Osteocyte (in vitro differentiated cells): Measurements from ENCODE around the gene CARD10. TPM values are rescaled to one million over a fixed set of nuclear protein-coding genes. Genes with fewer than 3 reads are reported as not detected.

Source experiments
- DNase-seq: peaks from one replicate; pipeline ENCODE4 v3.0.0; 2021; ENCODE audit warnings: mixed read lengths; ENCODE audit not compliant: unreplicated experiment; ENCODE audit errors: extremely low spot score
- H3K27ac Mint-ChIP-seq: one replicate; pipeline ENCODE4 v1.8.0; 2021; ENCODE audit warnings: mild to moderate bottlenecking, mixed read lengths; ENCODE audit not compliant: unreplicated experiment
- H3K27me3 Mint-ChIP-seq: one replicate; pipeline ENCODE4 v1.8.0; 2021; ENCODE audit warnings: mixed read lengths; ENCODE audit not compliant: unreplicated experiment
- H3K36me3 Mint-ChIP-seq: one replicate; pipeline ENCODE4 v1.8.0; 2021; ENCODE audit warnings: mixed read lengths; ENCODE audit not compliant: unreplicated experiment
- H3K4me1 Mint-ChIP-seq: one replicate; pipeline ENCODE4 v1.8.0; 2021; ENCODE audit warnings: mixed read lengths; ENCODE audit not compliant: unreplicated experiment
- H3K4me3 Mint-ChIP-seq: one replicate; pipeline ENCODE4 v1.8.0; 2021; ENCODE audit warnings: mild to moderate bottlenecking, moderate library complexity, mixed read lengths; ENCODE audit not compliant: unreplicated experiment
- H3K9me3 Mint-ChIP-seq: one replicate; pipeline ENCODE4 v1.8.0; 2021; ENCODE audit warnings: mixed read lengths; ENCODE audit not compliant: unreplicated experiment
- CTCF ChIP-seq: fragments of 200-600 bp; sonication (generic); IDR thresholded peaks from 2 replicates; pipeline ENCODE4 v1.5.0; 2021; ENCODE audit warnings: antibody characterized with exemption, mild to moderate bottlenecking, moderate library complexity
- total RNA-seq: library from RNA; stranded (reverse); gene quantifications from 2 replicates; pipeline ENCODE4 v1.2.1, GENCODE V29; 2021

CARD10 gene
- total RNA-seq, 1 donor from 2014 or later = 31.5 TPM

- Mint-ChIP-seq H3K27me3 (no peaks in the 10 kb centered on the region), H3K36me3 (peaks cover 5% of the 10 kb centered on the region), H3K27ac (peak overlapping the region; percentile 90), H3K4me1 (peaks cover 66% of the 10 kb centered on the region), H3K4me3 (peak overlapping the region; percentile 75), H3K9me3 (no peaks in the 10 kb centered on the region)
- TF ChIP-seq CTCF = no peak
- DNase-seq = no peak
Measured at GRCh38 chr22:37559521-37559900, 40.3 kb upstream of the CARD10 start.

- TF ChIP-seq CTCF = no peak
- H3K27me3 Mint-ChIP-seq = no peaks in the 10 kb centered on the region
- H3K9me3 Mint-ChIP-seq = no peaks in the 10 kb centered on the region
- peak overlapping the region; percentile 0 for H3K4me3 Mint-ChIP-seq
- peak overlapping the region; percentile 90 for H3K27ac Mint-ChIP-seq
- peaks cover 63% of the 10 kb centered on the region for H3K4me1 Mint-ChIP-seq
- no peak for DNase-seq
- H3K36me3 Mint-ChIP-seq = peaks cover 5% of the 10 kb centered on the region
Measured at GRCh38 chr22:37558815-37559214, 39.6 kb upstream of the CARD10 start.

- Mint-ChIP-seq H3K9me3 (no peaks in the 10 kb centered on the region), H3K27ac (peak overlapping the region; percentile 38), H3K4me3 (no peak overlapping the region), H3K4me1 (peaks cover 58% of the 10 kb centered on the region), H3K27me3 (no peaks in the 10 kb centered on the region), H3K36me3 (peaks cover 1% of the 10 kb centered on the region)
- no peak for DNase-seq
- TF ChIP-seq CTCF = no peak
Measured at GRCh38 chr22:37557321-37558001, 38.2 kb upstream of the CARD10 start.

- H3K27me3 Mint-ChIP-seq = no peaks in the 10 kb centered on the region
- DNase-seq = no peak
- H3K4me3 Mint-ChIP-seq = no peak overlapping the region
Measured at GRCh38 chr22:37556710-37557109, 37.5 kb upstream of the CARD10 start.

GRCh38 chr22:37555029-37555428 lies 35.8 kb upstream of the CARD10 start:
- Mint-ChIP-seq H3K4me1 (peaks cover 75% of the 10 kb centered on the region), H3K27ac (no peak overlapping the region), H3K9me3 (no peaks in the 10 kb centered on the region), H3K4me3 (no peak overlapping the region), H3K27me3 (no peaks in the 10 kb centered on the region), H3K36me3 (no peaks in the 10 kb centered on the region)
- DNase-seq = no peak
- no peak for TF ChIP-seq CTCF

More at GRCh38 chr22:37556710-37557109, 37.5 kb upstream of the CARD10 start:
- Mint-ChIP-seq H3K36me3 (no peaks in the 10 kb centered on the region), H3K27ac (peak overlapping the region; percentile 38), H3K4me1 (peaks cover 58% of the 10 kb centered on the region), H3K9me3 (no peaks in the 10 kb centered on the region)
- no peak for TF ChIP-seq CTCF
